ENCODE results near the gene ZCCHC4.
"Not testable (repeated sequence)": the region's sequence is repeated elsewhere in the genome, so short reads cannot be mapped to it uniquely, and the experiment has no call there.

The ZCCHC4 gene

GRCh38 chr4:25321703-25322102 lies 9.1 kb downstream of the ZCCHC4 start:
- DNase-seq = no peak

- DNase-seq = not testable (repeated sequence)
Measured at GRCh38 chr4:25328463-25328862, 15.9 kb downstream of the ZCCHC4 start.

- DNase-seq = no peak
Measured at GRCh38 chr4:25330335-25330734, 17.8 kb downstream of the ZCCHC4 start.

- no peak for DNase-seq
Measured at GRCh38 chr4:25330905-25331808, 18.6 kb downstream of the ZCCHC4 start.

GRCh38 chr4:25343671-25344070 lies 31.1 kb downstream of the ZCCHC4 start:
- DNase-seq = peak; percentile 41

GRCh38 chr4:25345744-25346143 lies 33.2 kb downstream of the ZCCHC4 start:
- peak; percentile 14 for DNase-seq

- no peak for DNase-seq
Measured at GRCh38 chr4:25346913-25347312, 34.3 kb downstream of the ZCCHC4 start.

- no peak for DNase-seq
Measured at GRCh38 chr4:25347473-25347872, 34.9 kb downstream of the ZCCHC4 start.

- no peak for DNase-seq
Measured at GRCh38 chr4:25347971-25348370, 35.4 kb downstream of the ZCCHC4 start.

- peak; percentile 60 for DNase-seq
Measured at GRCh38 chr4:25350561-25350960, 38.0 kb downstream of the ZCCHC4 start.

GRCh38 chr4:25351777-25352416 lies 39.3 kb downstream of the ZCCHC4 start:
- DNase-seq = peak; percentile 70

- no peak for DNase-seq
Measured at GRCh38 chr4:25356068-25356467, 43.5 kb downstream of the ZCCHC4 start.

- DNase-seq = no peak
Measured at GRCh38 chr4:25358515-25359275, 46.1 kb downstream of the ZCCHC4 start.

GRCh38 chr4:25361253-25361652 lies 48.7 kb downstream of the ZCCHC4 start:
- DNase-seq = no peak

- DNase-seq = peak; percentile 38
Measured at GRCh38 chr4:25367004-25367621, 54.5 kb downstream of the ZCCHC4 start.

- no peak for DNase-seq
Measured at GRCh38 chr4:25367877-25368276, 55.3 kb downstream of the ZCCHC4 start.

GRCh38 chr4:25368315-25368714 lies 55.7 kb downstream of the ZCCHC4 start:
- DNase-seq = no peak

GRCh38 chr4:25370242-25370641 lies 57.7 kb downstream of the ZCCHC4 start:
- DNase-seq = no peak

- DNase-seq = not testable (repeated sequence)
Measured at GRCh38 chr4:25372549-25372948, 60.0 kb downstream of the ZCCHC4 start.

GRCh38 chr4:25376754-25377571 lies 64.4 kb downstream of the ZCCHC4 start, which contains the start of gene ANAPC4:
Gene ANAPC4, plus strand, starts transcription at chr4:25377263. Its CDS starts 165 bp downstream, at chr4:25377428.
- peak; percentile 94 for DNase-seq

GRCh38 chr4:25377572-25378436 lies 65.2 kb downstream of the ZCCHC4 start:
- no peak for DNase-seq

Data from fibroblast of skin of right biceps (primary cell).